ENCODE results near the gene KLK8. TPM values are rescaled to one million over a fixed set of nuclear protein-coding genes. Genes with fewer than 3 reads are reported as not detected.

Gene KLK8
- total and polyA plus RNA-seq, 2 donors (not counting 1 experiment from before 2014, with no cell fraction given): not detected

DNA sequence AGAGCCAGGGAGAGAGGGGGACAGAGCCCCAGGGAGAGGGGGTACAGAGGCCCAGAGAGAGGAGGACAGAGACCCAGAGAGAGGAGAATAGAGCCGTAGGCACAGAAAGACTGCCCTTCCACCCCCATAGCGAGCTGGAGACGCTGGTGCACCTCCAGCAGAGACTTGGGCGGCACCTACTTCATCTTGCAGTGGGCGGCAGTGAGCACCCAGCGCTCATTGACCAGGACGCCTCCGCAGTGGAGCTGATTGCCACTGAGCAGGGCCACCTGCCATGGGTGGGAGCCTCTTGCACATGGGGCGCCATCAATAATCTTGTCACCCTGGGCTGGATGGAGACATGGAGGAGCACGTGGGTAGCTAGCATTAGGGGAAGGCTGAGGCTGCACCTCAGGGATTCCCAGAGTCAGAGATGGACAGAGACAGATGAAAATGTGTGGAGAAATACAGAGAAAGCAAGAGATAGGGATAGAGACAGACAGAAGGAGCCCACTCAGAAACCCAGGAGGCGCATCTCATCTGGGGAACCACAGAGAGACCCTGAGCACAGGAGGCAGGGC lies 19.7 kb downstream of the KLK8 start:
- Histone ChIP-seq H2AFZ (ENCODE audit: insufficient read depth, low read depth, low read length, poor library complexity, severe bottlenecking) (no peak overlapping the region), H3K4me1 (ENCODE audit: control insufficient read depth in 2 of 2, insufficient read depth in 2 of 2, low read length in 2 of 2) (no peaks in the 10 kb centered on the region), H3K36me3 (replicated peaks in 1 of 2; ENCODE audit: control extremely low read depth in 1 of 2, control insufficient read depth in 1 of 2, extremely low read depth in 1 of 2, insufficient read depth in 2 of 2, low read length in 1 of 2) (no peaks in the 10 kb centered on the region), H3K4me2 (replicated peaks; ENCODE audit: low read depth, low read length, poor library complexity, severe bottlenecking) (no peak overlapping the region), H3K9me3 (ENCODE audit: control extremely low read depth in 1 of 3, control insufficient read depth in 2 of 3, insufficient read depth in 1 of 3, low read length in 2 of 3) (peaks cover 0 to 6% (median 0%) of the 10 kb centered on the region in 3 donors), H3K9ac (ENCODE audit: low read length) (no peak overlapping the region), H3K27me3 (replicated peaks in 1 of 4; ENCODE audit: control extremely low read depth in 1 of 4, control insufficient read depth in 3 of 4, insufficient read depth in 4 of 4, low read length in 3 of 4) (peaks cover 0 to 16% (median 0%) of the 10 kb centered on the region in 4 experiments), H3K4me3 (ENCODE audit: control extremely low read depth in 1 of 5, extremely low read depth in 1 of 5, insufficient read depth in 1 of 5, low read depth in 2 of 5, low read length in 4 of 5) (no peak overlapping the region), H3K79me2 (ENCODE audit: control insufficient read depth, insufficient read depth, low read length) (no peaks in the 10 kb centered on the region), H3K27ac (ENCODE audit: low read length in 2 of 2) (no peak overlapping the region), H4K20me1 (ENCODE audit: control insufficient read depth, insufficient read depth, low read length, poor library complexity, severe bottlenecking) (no peaks in the 10 kb centered on the region)
- ChIA-PET CTCF (no interaction called here), POLR2A (no interaction called here)
- Mint-ChIP-seq H3K9me3 (ENCODE audit: insufficient read depth) (peaks cover 4% of the 10 kb centered on the region), H3K27me3 (peaks cover 62% of the 10 kb centered on the region), H3K27ac (no peak overlapping the region), H3K4me1 (no peaks in the 10 kb centered on the region), H3K4me3 (no peak overlapping the region)
- ATAC-seq (ENCODE audit: low read depth): no peak
- DNase-seq: no peak
- TF ChIP-seq EZH2 (IDR thresholded peaks at IDR 0.05; ENCODE audit: borderline replicate concordance, insufficient read depth, low read depth, low read length, poor library complexity, severe bottlenecking) (no peak), CTCF (IDR thresholded peaks at IDR 0.05) (no peak)
- WGBS (ENCODE audit: insufficient coverage): 68% methylated on average over 10 of the region's 11 CpGs
- intact Hi-C loops (cut with micrococcal nuclease): no loop called here

- Histone ChIP-seq H2AFZ (ENCODE audit: insufficient read depth, low read depth, low read length, poor library complexity, severe bottlenecking) (no peak overlapping the region), H3K27ac (ENCODE audit: low read length in 2 of 2) (no peak overlapping the region), H4K20me1 (ENCODE audit: control insufficient read depth, insufficient read depth, low read length, poor library complexity, severe bottlenecking) (no peaks in the 10 kb centered on the region), H3K4me2 (replicated peaks; ENCODE audit: low read depth, low read length, poor library complexity, severe bottlenecking) (no peak overlapping the region), H3K4me1 (ENCODE audit: control insufficient read depth in 2 of 2, insufficient read depth in 2 of 2, low read length in 2 of 2) (no peaks in the 10 kb centered on the region), H3K9me3 (ENCODE audit: control extremely low read depth in 1 of 3, control insufficient read depth in 2 of 3, insufficient read depth in 1 of 3, low read length in 2 of 3) (peaks cover 0 to 2% (median 0%) of the 10 kb centered on the region in 3 donors), H3K9ac (ENCODE audit: low read length) (no peak overlapping the region), H3K27me3 (replicated peaks in 1 of 4; ENCODE audit: control extremely low read depth in 1 of 4, control insufficient read depth in 3 of 4, insufficient read depth in 4 of 4, low read length in 3 of 4) (peaks cover 0 to 16% (median 0%) of the 10 kb centered on the region in 4 experiments), H3K4me3 (ENCODE audit: control extremely low read depth in 1 of 5, extremely low read depth in 1 of 5, insufficient read depth in 1 of 5, low read depth in 2 of 5, low read length in 4 of 5) (no peak overlapping the region), H3K79me2 (ENCODE audit: control insufficient read depth, insufficient read depth, low read length) (no peaks in the 10 kb centered on the region), H3K36me3 (replicated peaks in 1 of 2; ENCODE audit: control extremely low read depth in 1 of 2, control insufficient read depth in 1 of 2, extremely low read depth in 1 of 2, insufficient read depth in 2 of 2, low read length in 1 of 2) (no peaks in the 10 kb centered on the region)
- CTCF ChIA-PET: no interaction called here
- H3K4me3 Mint-ChIP-seq: no peak overlapping the region
- H3K27ac Mint-ChIP-seq: no peak overlapping the region
- DNase-seq (no peak), ATAC-seq (ENCODE audit: low read depth) (no peak)
- peaks cover 3% of the 10 kb centered on the region for H3K9me3 Mint-ChIP-seq (ENCODE audit: insufficient read depth)
- H3K4me1 Mint-ChIP-seq: no peaks in the 10 kb centered on the region
- TF ChIP-seq CTCF (IDR thresholded peaks at IDR 0.05) (no peak), EZH2 (IDR thresholded peaks at IDR 0.05; ENCODE audit: borderline replicate concordance, insufficient read depth, low read depth, low read length, poor library complexity, severe bottlenecking) (no peak)
- POLR2A ChIA-PET: no interaction called here
- H3K27me3 Mint-ChIP-seq: peaks cover 61% of the 10 kb centered on the region
- 75% methylated on average over 13 of the region's 13 CpGs for WGBS (ENCODE audit: insufficient coverage)
- intact Hi-C loops (cut with micrococcal nuclease): no loop called here
These were observed 21.2 kb downstream of the KLK8 start for GRCh38 chr19:50980208-50980607.
